Measurements from ENCODE around the gene BLZF1. TPM values are rescaled to one million over a fixed set of nuclear protein-coding genes. Genes with fewer than 3 reads are reported as not detected.

BLZF1 gene
- total and polyA plus RNA-seq, 2 of the 8 experiments (the other 6 are each of a cell fraction or from before 2014, with no cell fraction given): 1.8 to 10.3 TPM

- Histone ChIP-seq H3K79me1 (ENCODE audit: low read depth, low read length) (no peaks in the 10 kb centered on the region), H2BK12ac (ENCODE audit: low read depth, low read length) (no peak overlapping the region), H3K14ac (ENCODE audit: insufficient read length) (no peak overlapping the region), H3K4me3 (ENCODE audit: extremely low read depth in 1 of 4, insufficient read depth in 2 of 4, low read depth in 3 of 4, low read length in 4 of 4) (no peak overlapping the region), H2BK5ac (ENCODE audit: low read depth, low read length) (no peak overlapping the region), H2BK20ac (ENCODE audit: low read length) (no peak overlapping the region), H3K4me1 (replicated peaks in 1 of 4; ENCODE audit: control insufficient read depth in 3 of 4, insufficient read depth in 4 of 4, low read length in 3 of 4) (peaks cover 0 to 2% (median 0%) of the 10 kb centered on the region in 4 experiments; a peak in 2 of 7 replicates), H4K91ac (replicated peaks; ENCODE audit: insufficient read length, low read length) (no peak overlapping the region), H3K9ac (replicated peaks in 1 of 4; ENCODE audit: extremely low read depth in 1 of 4, low read depth in 3 of 4, low read length in 3 of 4) (no peak overlapping the region), H3K4ac (replicated peaks; ENCODE audit: insufficient read length, low read depth, low read length) (no peak overlapping the region), H3K79me2 (ENCODE audit: control insufficient read depth in 1 of 2, insufficient read depth in 2 of 2, low read length in 2 of 2) (no peaks in the 10 kb centered on the region), H3K4me2 (ENCODE audit: insufficient read depth in 1 of 2, low read depth in 2 of 2, low read length in 2 of 2) (no peak overlapping the region), H3K56ac (replicated peaks; ENCODE audit: insufficient read length, low read depth, low read length) (no peak overlapping the region), H4K20me1 (replicated peaks in 1 of 2; ENCODE audit: control insufficient read depth in 1 of 2, insufficient read depth in 2 of 2, low read length in 2 of 2) (no peaks in the 10 kb centered on the region), H4K5ac (ENCODE audit: insufficient read length, low read depth, low read length) (no peak overlapping the region), H3K18ac (ENCODE audit: extremely low read depth, low read length) (no peak overlapping the region), H3K9me3 (ENCODE audit: insufficient read depth in 2 of 2, low read depth in 1 of 2, low read length in 1 of 2) (peaks cover 6 to 11% of the 10 kb centered on the region in 2 experiments; a peak in 3 of 4 replicates), H2BK15ac (ENCODE audit: low read length) (no peak overlapping the region), H3K23ac (ENCODE audit: insufficient read length) (no peak overlapping the region), H3K27ac (ENCODE audit: low read depth, low read length) (no peak overlapping the region), H3K27me3 (replicated peaks in 1 of 4; ENCODE audit: control insufficient read depth in 3 of 4, extremely low read depth in 1 of 4, insufficient read depth in 3 of 4, low read length in 3 of 4) (no peaks in the 10 kb centered on the region), H3K36me3 (ENCODE audit: control insufficient read depth in 2 of 4, insufficient read depth in 4 of 4, low read length in 3 of 4) (no peaks in the 10 kb centered on the region), H2BK120ac (replicated peaks; ENCODE audit: low read depth, low read length) (no peak overlapping the region), H2AFZ (ENCODE audit: low read length) (no peak overlapping the region), H3K23me2 (ENCODE audit: low read depth, low read length) (no peaks in the 10 kb centered on the region), H4K8ac (ENCODE audit: extremely low read depth, insufficient read depth, low read length) (no peak overlapping the region), H2AK5ac (ENCODE audit: low read depth, low read length) (no peak overlapping the region)
- TF ChIP-seq KDM4A (IDR thresholded peaks at IDR 0.05; ENCODE audit: low read depth, low read length, severe bottlenecking): no peak
- TF ChIP-seq CBX8 (IDR thresholded peaks at IDR 0.05; ENCODE audit: borderline replicate concordance, low read depth, low read length): no peak
- TF ChIP-seq TEAD4 (IDR thresholded peaks at IDR 0.05; ENCODE audit: low read depth, low read length): no peak
- TF ChIP-seq RBBP5 (IDR thresholded peaks at IDR 0.05; ENCODE audit: borderline replicate concordance, low read depth, low read length): no peak
- no peak for TF ChIP-seq MAX (IDR thresholded peaks at IDR 0.05)
- TF ChIP-seq RNF2 (IDR thresholded peaks at IDR 0.05; ENCODE audit: borderline replicate concordance, low read depth, low read length, missing control alignments, poor library complexity, severe bottlenecking): no peak
- no peak for TF ChIP-seq CTCF (IDR thresholded peaks at IDR 0.05; ENCODE audit: control extremely low read depth in 1 of 3, insufficient read depth in 1 of 3, low read depth in 1 of 3, low read length in 3 of 3)
- POLR2A ChIA-PET (ENCODE audit: partially characterized antibody): no interaction called here
- FAIRE-seq: no peak
- CTCF ChIA-PET (ENCODE audit: partially characterized antibody): no interaction called here
- DNase-seq (ENCODE audit: low read depth in 1 of 2, low spot score in 2 of 2): no peak
- 93% methylated on average over 1 of the region's 1 CpG; no CpG with 5 or more reads in 1 of the 2 experiments for WGBS, 2 experiments (ENCODE audit: extremely low coverage in 1 of 2, insufficient coverage in 1 of 2, insufficient read length in 1 of 2, insufficient replicate concordance in 2 of 2, low coverage in 1 of 2, low lambda C conversion rate in 2 of 2, missing lambda C conversion rate in 1 of 2)
These were observed 22.5 kb upstream of the BLZF1 start for GRCh38 chr1:169345511-169345910.
